Small intestine (tissue), 7 donors: ENCODE data around the gene CREB3L1. TPM values are rescaled to one million over a fixed set of nuclear protein-coding genes. Genes with fewer than 3 reads are reported as not detected.
A peak's percentile ranks its signal among the peaks of the same experiment; 100 is the strongest.

Experiments
- DNase-seq, 2 donors: peaks; one replicate each; pipeline versions ENCODE4 v3.0.0 to v3.0.0-alpha.2; 2013
- FAIRE-seq: peaks from 2 replicates; lab custom pipeline; 2012; peaks lifted over from hg19 to GRCh38; lab: Jason Lieb, UNC
- H3K27ac ChIP-seq, 3 donors: one replicate each; pipeline ENCODE4 v1.5.1; 2013; ENCODE audit warnings: low read length in 2 of 3, mild to moderate bottlenecking in 2 of 3, control low read depth in 1 of 3, inconsistent platforms in 1 of 3, low read depth in 1 of 3, moderate library complexity in 1 of 3
- H3K27me3 ChIP-seq, 3 donors: one replicate each; pipeline ENCODE4 v1.6.1; 2013; ENCODE audit warnings: low read length in 3 of 3, inconsistent platforms in 1 of 3; ENCODE audit not compliant: control insufficient read depth in 3 of 3, insufficient read depth in 3 of 3
- H3K36me3 ChIP-seq, 3 donors: one replicate each; pipeline ENCODE4 v1.6.1; 2013; ENCODE audit warnings: low read length in 3 of 3, inconsistent platforms in 1 of 3, low read depth in 1 of 3, mild to moderate bottlenecking in 1 of 3, moderate library complexity in 1 of 3; ENCODE audit not compliant: control insufficient read depth in 3 of 3, insufficient read depth in 2 of 3
- H3K4me1 ChIP-seq, 3 donors: one replicate each; pipeline ENCODE4 v1.6.1; 2013; ENCODE audit warnings: low read length in 2 of 3, inconsistent platforms in 1 of 3, low read depth in 1 of 3, mild to moderate bottlenecking in 1 of 3, moderate library complexity in 1 of 3; ENCODE audit not compliant: control insufficient read depth in 3 of 3, insufficient read depth in 2 of 3
- H3K4me3 ChIP-seq, 3 donors: one replicate each; pipeline ENCODE4 v1.5.1; 2013; ENCODE audit warnings: low read length in 3 of 3, control low read depth in 1 of 3, inconsistent platforms in 1 of 3, low read depth in 1 of 3, mild to moderate bottlenecking in 1 of 3, moderate library complexity in 1 of 3
- H3K9me3 ChIP-seq, 2 donors: one replicate each; pipeline ENCODE4 v1.6.1; 2013; ENCODE audit warnings: low read depth in 1 of 2, low read length in 1 of 2; ENCODE audit not compliant: control insufficient read depth in 2 of 2, insufficient read depth in 1 of 2
- WGBS, 3 donors: extraction: QIAGEN DNeasy Blood & Tissue Kit; methylation state at CpG; one replicate each; pipeline ENCODE4 v1.1.7; 2013; 5-methylcytosine and 5-hydroxymethylcytosine counted together
- polyA plus RNA-seq, 4 donors: library from polyadenylated mRNA; stranded (reverse) in 3 of 4; unstranded in 1 of 4; fragments of 200-250 nt in 3 of 4; fragments of 120-200 nt in 1 of 4; gene quantifications; one replicate each; pipeline versions ENCODE4 v1.2.1 to v1.2.3, GENCODE V29; 2013
- donor health status: healthy with polysubstance abuse.
- donor health status: control.
- donor health status: control.
- donor health status: Bipolar disorder and iron deficiency.
- donor health status: healthy.

The CREB3L1 gene
- polyA plus RNA-seq, 4 donors: 14.3 to 55.1 (median 26.3) TPM

- Histone ChIP-seq H3K36me3 (peaks cover 0 to 77% (median 2%) of the 10 kb centered on the region in 3 donors), H3K27me3 (no peaks in the 10 kb centered on the region), H3K27ac (no peak overlapping the region), H3K9me3 (no peaks in the 10 kb centered on the region), H3K4me1 (peaks cover 0 to 3% (median 0%) of the 10 kb centered on the region in 3 donors), H3K4me3 (no peak overlapping the region)
- DNase-seq: peak; percentile 59 to 80
- 34 to 38% (median 36%) methylated on average over 12 of the region's 12 CpGs for WGBS, 3 donors
- FAIRE-seq: no peak
Measured at GRCh38 chr11:46308631-46309419, 31.4 kb downstream of the CREB3L1 start.

GRCh38 chr11:46309814-46310259 lies 32.4 kb downstream of the CREB3L1 start:
- no peak for FAIRE-seq

GRCh38 chr11:46315033-46315738 lies 37.7 kb downstream of the CREB3L1 start:
- FAIRE-seq (no peak), DNase-seq (peak; percentile 69 to 70)
- H3K9me3 ChIP-seq: no peaks in the 10 kb centered on the region
- no peak overlapping the region for H3K4me3 ChIP-seq
- H3K27me3 ChIP-seq: no peaks in the 10 kb centered on the region
- WGBS, 3 donors: 16 to 43% (median 21%) methylated on average over 16 of the region's 16 CpGs
- peak overlapping the region in 1 of 3 donors; percentile 11 for H3K27ac ChIP-seq
- peaks cover 0 to 95% (median 0%) of the 10 kb centered on the region in 3 donors for H3K36me3 ChIP-seq
- no peaks in the 10 kb centered on the region for H3K4me1 ChIP-seq

More at GRCh38 chr11:46309814-46310259, 32.4 kb downstream of the CREB3L1 start:
- 47 to 62% (median 58%) methylated on average over 4 of the region's 4 CpGs for WGBS, 3 donors
- H3K27ac ChIP-seq: no peak overlapping the region
- H3K27me3 ChIP-seq: no peaks in the 10 kb centered on the region
- no peak for DNase-seq
- H3K4me1 ChIP-seq: peaks cover 0 to 3% (median 0%) of the 10 kb centered on the region in 3 donors
- H3K4me3 ChIP-seq: no peak overlapping the region
- peaks cover 0 to 81% (median 2%) of the 10 kb centered on the region in 3 donors for H3K36me3 ChIP-seq
- no peaks in the 10 kb centered on the region for H3K9me3 ChIP-seq

GRCh38 chr11:46315783-46316563 lies 38.5 kb downstream of the CREB3L1 start:
- Histone ChIP-seq H3K27ac (no peak overlapping the region), H3K36me3 (peaks cover 0 to 95% (median 0%) of the 10 kb centered on the region in 3 donors), H3K27me3 (no peaks in the 10 kb centered on the region), H3K9me3 (no peaks in the 10 kb centered on the region), H3K4me1 (no peaks in the 10 kb centered on the region), H3K4me3 (no peak overlapping the region)
- FAIRE-seq: no peak
- DNase-seq: peak in 1 of 2 donors; percentile 75
- 54 to 75% (median 68%) methylated on average over 12 of the region's 12 CpGs for WGBS, 3 donors

- peaks cover 0 to 78% (median 0%) of the 10 kb centered on the region in 3 donors for H3K36me3 ChIP-seq
Measured at GRCh38 chr11:46319074-46319453, 41.6 kb downstream of the CREB3L1 start.

GRCh38 chr11:46321757-46322156 lies 44.3 kb downstream of the CREB3L1 start:
- FAIRE-seq: no peak
- H3K9me3 ChIP-seq: no peaks in the 10 kb centered on the region
- no peak overlapping the region for H3K4me3 ChIP-seq
- H3K27me3 ChIP-seq: no peaks in the 10 kb centered on the region
- H3K27ac ChIP-seq: no peak overlapping the region
- no peaks in the 10 kb centered on the region for H3K4me1 ChIP-seq
- 83 to 89% (median 84%) methylated on average over 2 of the region's 2 CpGs for WGBS, 3 donors
- H3K36me3 ChIP-seq: peaks cover 0 to 54% (median 0%) of the 10 kb centered on the region in 3 donors
- no peak for DNase-seq

More at GRCh38 chr11:46319074-46319453, 41.6 kb downstream of the CREB3L1 start:
- H3K27ac ChIP-seq: no peak overlapping the region
- WGBS, 3 donors: 94 to 97% (median 96%) methylated on average over 5 of the region's 5 CpGs
- DNase-seq: no peak
- no peaks in the 10 kb centered on the region for H3K27me3 ChIP-seq
- FAIRE-seq: no peak
- H3K9me3 ChIP-seq: no peaks in the 10 kb centered on the region
- no peaks in the 10 kb centered on the region for H3K4me1 ChIP-seq
- H3K4me3 ChIP-seq: no peak overlapping the region

GRCh38 chr11:46322759-46323158 lies 45.3 kb downstream of the CREB3L1 start:
- WGBS, 3 donors: 78 to 91% (median 85%) methylated on average over 6 of the region's 6 CpGs
- Histone ChIP-seq H3K4me1 (no peaks in the 10 kb centered on the region), H3K4me3 (no peak overlapping the region), H3K27ac (no peak overlapping the region), H3K36me3 (peaks cover 0 to 44% (median 0%) of the 10 kb centered on the region in 3 donors), H3K27me3 (peaks cover 0 to 2% (median 0%) of the 10 kb centered on the region in 3 donors), H3K9me3 (no peaks in the 10 kb centered on the region)
- no peak for FAIRE-seq
- DNase-seq: peak in 1 of 2 donors; percentile 35
